ENCODE results near the gene MYNN. TPM values are rescaled to one million over a fixed set of nuclear protein-coding genes. Genes with fewer than 3 reads are reported as not detected.

The MYNN gene
- total RNA-seq, 1 donor from 2014 or later: 12.4 TPM

DNA sequence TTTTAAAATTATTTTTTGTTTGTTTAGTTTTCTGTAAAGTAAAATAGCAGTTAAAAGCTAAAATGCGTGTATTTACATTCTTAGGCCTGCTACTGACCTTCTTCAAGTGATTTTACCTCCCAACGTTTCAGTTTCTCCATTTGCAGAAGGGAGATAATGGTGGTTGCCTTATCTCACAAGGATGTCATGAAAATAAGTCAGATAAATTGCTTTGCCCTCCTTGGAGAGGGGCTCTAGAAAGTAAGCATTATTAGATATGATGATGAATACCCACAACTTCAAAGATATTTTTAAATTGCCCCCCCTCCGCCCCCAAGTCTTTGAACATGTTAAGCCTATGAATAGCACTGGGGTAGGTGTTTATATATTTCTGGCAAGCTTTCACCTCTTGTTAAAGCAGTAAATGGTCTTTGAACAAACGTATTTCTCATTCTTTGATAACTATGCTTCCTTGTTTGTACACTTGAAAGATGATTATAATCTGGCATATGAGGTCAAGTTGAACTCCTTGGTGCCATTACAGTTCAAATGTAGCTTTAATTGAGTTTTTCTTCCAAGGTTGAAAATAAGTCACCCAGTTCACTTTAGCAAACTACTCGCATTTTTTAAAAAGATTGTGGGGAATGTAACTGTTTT lies 14.7 kb upstream of the MYNN start:
- intact Hi-C loops (cut with micrococcal nuclease): no loop called here
- DNase-seq: no peak
- Histone ChIP-seq H3K4me3 (no peak overlapping the region), H3K27me3 (ENCODE audit: low read depth) (peaks cover 16% of the 10 kb centered on the region), H3K27ac (replicated peaks) (no peak overlapping the region), H3K4me1 (peaks cover under 1% of the 10 kb centered on the region), H3K36me3 (no peaks in the 10 kb centered on the region), H3K9me3 (replicated peaks) (peaks cover 5% of the 10 kb centered on the region)
- TF ChIP-seq, protein P1, sequence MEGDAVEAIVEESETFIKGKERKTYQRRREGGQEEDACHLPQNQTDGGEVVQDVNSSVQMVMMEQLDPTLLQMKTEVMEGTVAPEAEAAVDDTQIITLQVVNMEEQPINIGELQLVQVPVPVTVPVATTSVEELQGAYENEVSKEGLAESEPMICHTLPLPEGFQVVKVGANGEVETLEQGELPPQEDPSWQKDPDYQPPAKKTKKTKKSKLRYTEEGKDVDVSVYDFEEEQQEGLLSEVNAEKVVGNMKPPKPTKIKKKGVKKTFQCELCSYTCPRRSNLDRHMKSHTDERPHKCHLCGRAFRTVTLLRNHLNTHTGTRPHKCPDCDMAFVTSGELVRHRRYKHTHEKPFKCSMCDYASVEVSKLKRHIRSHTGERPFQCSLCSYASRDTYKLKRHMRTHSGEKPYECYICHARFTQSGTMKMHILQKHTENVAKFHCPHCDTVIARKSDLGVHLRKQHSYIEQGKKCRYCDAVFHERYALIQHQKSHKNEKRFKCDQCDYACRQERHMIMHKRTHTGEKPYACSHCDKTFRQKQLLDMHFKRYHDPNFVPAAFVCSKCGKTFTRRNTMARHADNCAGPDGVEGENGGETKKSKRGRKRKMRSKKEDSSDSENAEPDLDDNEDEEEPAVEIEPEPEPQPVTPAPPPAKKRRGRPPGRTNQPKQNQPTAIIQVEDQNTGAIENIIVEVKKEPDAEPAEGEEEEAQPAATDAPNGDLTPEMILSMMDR (IDR thresholded peaks at IDR 0.05; ENCODE audit: borderline replicate concordance): no peak

DNA sequence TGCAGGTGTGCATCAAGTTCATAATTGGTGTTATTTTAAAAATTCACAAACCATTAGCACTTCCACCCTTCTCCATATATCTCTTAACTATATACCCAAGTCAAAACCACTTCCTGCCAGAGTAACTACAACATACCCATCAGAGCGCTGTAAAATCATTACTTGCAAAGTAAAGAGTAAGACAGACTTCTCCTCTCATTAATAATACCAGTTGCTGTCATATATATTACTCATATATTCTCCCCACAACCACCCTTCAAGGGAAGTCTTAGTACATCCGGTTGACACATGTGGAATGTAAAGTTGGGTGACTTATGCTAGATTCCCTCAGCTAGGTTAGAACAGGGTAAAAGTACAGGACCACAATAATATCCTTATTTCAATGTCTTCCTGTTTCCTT lies 13.9 kb upstream of the MYNN start:
- TF ChIP-seq, protein P1 (IDR thresholded peaks at IDR 0.05; ENCODE audit: borderline replicate concordance): no peak
- no peak overlapping the region for H3K4me3 ChIP-seq
- peaks cover 12% of the 10 kb centered on the region for H3K27me3 ChIP-seq (ENCODE audit: low read depth)
- H3K27ac ChIP-seq (replicated peaks): no peak overlapping the region
- no peak for DNase-seq
- intact Hi-C loops (cut with micrococcal nuclease): no loop called here
- peaks cover 8% of the 10 kb centered on the region for H3K4me1 ChIP-seq
- peaks cover 5% of the 10 kb centered on the region for H3K9me3 ChIP-seq (replicated peaks)
- no peaks in the 10 kb centered on the region for H3K36me3 ChIP-seq

DNA sequence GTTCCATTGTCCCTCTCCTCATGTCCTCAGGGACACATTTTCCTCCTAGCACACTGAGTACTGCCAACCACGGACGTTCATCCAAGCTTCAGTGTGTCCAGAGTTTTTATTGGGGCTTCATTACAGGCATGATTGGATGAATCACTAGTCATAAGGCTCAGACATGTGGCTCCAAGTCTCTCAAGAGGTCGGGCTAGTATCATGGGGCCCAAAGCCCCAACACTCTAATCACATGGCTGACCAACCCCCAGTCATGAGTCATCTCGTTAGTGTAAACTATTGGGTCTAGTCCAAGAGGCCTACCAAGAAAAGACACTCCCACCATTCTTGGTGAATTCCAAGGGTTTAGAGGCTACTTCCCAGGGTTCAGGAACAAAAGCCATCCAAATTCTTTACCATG lies 12.7 kb upstream of the MYNN start:
- intact Hi-C loops (cut with micrococcal nuclease): no loop called here
- H3K4me1 ChIP-seq: peaks cover 14% of the 10 kb centered on the region
- DNase-seq: no peak
- no peak overlapping the region for H3K4me3 ChIP-seq
- no peak overlapping the region for H3K27ac ChIP-seq (replicated peaks)
- peaks cover 1% of the 10 kb centered on the region for H3K27me3 ChIP-seq (ENCODE audit: low read depth)
- H3K9me3 ChIP-seq (replicated peaks): peaks cover 10% of the 10 kb centered on the region
- no peaks in the 10 kb centered on the region for H3K36me3 ChIP-seq
- TF ChIP-seq, protein P1 (IDR thresholded peaks at IDR 0.05; ENCODE audit: borderline replicate concordance): no peak

DNA sequence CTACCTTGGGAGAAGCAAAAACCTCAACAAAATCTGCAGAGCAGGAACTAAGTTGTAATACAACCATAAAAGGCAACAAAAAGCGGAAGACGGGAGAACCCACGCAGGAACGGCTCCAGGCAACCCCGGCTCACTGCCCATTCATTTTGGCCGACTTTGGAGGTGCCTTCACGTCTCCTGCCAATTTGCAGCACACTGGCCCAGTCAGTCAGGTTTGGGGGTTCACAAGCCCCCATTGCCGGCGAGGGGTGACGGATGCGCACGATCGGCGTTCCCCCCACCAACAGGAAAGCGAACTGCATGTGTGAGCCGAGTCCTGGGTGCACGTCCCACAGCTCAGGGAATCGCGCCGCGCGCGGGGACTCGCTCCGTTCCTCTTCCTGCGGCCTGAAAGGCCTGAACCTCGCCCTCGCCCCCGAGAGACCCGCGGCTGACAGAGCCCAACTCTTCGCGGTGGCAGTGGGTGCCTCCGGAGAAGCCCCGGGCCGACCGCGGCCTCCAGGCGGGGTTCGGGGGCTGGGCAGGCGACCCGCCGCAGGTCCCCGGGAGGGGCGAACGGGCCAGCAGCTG lies 8.8 kb upstream of the MYNN start:
- H3K27ac ChIP-seq (replicated peaks): peak overlapping the region; percentile 99
- peak; percentile 61 for DNase-seq
- peaks cover 14% of the 10 kb centered on the region for H3K4me1 ChIP-seq
- H3K27me3 ChIP-seq (ENCODE audit: low read depth): no peaks in the 10 kb centered on the region
- H3K4me3 ChIP-seq: peak overlapping the region; percentile 88
- peaks cover 21% of the 10 kb centered on the region for H3K9me3 ChIP-seq (replicated peaks)
- intact Hi-C loops (cut with micrococcal nuclease): no loop called here
- H3K36me3 ChIP-seq: no peaks in the 10 kb centered on the region
- TF ChIP-seq, protein P1 (IDR thresholded peaks at IDR 0.05; ENCODE audit: borderline replicate concordance): no peak

DNA sequence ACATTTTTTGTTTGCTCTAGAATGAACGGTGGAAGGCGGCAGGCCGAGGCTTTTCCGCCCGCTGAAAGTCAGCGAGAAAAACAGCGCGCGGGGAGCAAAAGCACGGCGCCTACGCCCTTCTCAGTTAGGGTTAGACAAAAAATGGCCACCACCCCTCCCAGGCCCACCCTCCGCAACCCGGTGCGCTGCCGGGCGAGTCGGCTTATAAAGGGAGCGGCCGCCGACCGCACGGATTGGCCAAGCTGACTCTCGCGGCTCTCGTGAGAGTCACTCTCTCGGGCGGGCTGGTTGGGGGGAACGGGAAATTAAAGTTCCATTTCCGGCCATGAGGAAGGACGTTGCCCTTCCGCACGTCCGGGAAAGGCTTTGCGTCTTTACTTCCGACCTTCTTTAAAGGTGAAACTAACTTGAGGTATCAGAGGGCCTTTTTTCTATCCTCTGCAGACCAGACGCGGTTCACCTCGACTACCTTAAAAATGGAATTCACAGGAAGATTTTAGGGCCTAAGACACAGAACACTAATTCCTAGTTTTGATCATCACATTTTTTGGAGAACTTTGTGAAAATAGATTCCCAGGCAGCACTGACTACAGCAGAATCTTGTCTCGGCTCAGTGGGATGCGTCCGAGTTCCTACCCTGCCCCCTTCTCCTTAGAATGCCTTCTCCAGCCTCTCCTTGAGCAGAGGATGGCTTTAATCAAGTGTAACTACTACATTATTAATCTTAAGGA lies 8.1 kb upstream of the MYNN start, which contains the start of gene TERC:
Gene TERC, minus strand, starts transcription at position 179 of the 731 bp plus-strand sequence.
- TF ChIP-seq, protein P1 (IDR thresholded peaks at IDR 0.05; ENCODE audit: borderline replicate concordance): peak; percentile 4
- H3K4me3 ChIP-seq: peak within 1 kb of the TSS; percentile 88
- peaks cover 21% of the 10 kb centered on the region for H3K9me3 ChIP-seq (replicated peaks)
- H3K36me3 ChIP-seq: no peaks in the 10 kb centered on the region
- H3K27ac ChIP-seq (replicated peaks): peak within 1 kb of the TSS; percentile 99
- peaks cover 14% of the 10 kb centered on the region for H3K4me1 ChIP-seq
- peak; percentile 91 for DNase-seq
- no peaks in the 10 kb centered on the region for H3K27me3 ChIP-seq (ENCODE audit: low read depth)
- intact Hi-C loops (cut with micrococcal nuclease): no loop called here
